WTC11 (cell line): ENCODE results near the gene UGT1A9.

ENCODE experiments used
- ARID4B ChIP-seq: sonication (generic); formaldehyde crosslinking; IDR thresholded peaks from 2 replicates; pipeline ENCODE4 v1.8.0; 2023; ENCODE audit warnings: missing genetic modification reagents, mild to moderate bottlenecking, borderline replicate concordance
- ATF2 ChIP-seq: sonication (generic); formaldehyde crosslinking; IDR thresholded peaks from 2 replicates; pipeline ENCODE4 v1.8.1; 2022; ENCODE audit warnings: low read depth, missing genetic modification reagents, borderline replicate concordance
- CREB1 ChIP-seq: sonication (generic); formaldehyde crosslinking; IDR thresholded peaks from 2 replicates; pipeline ENCODE4 v1.8.0; 2023; ENCODE audit warnings: mild to moderate bottlenecking, missing genetic modification reagents
- CREM ChIP-seq: sonication (generic); formaldehyde crosslinking; IDR thresholded peaks from 2 replicates; pipeline ENCODE4 v1.8.1; 2022; ENCODE audit warnings: mild to moderate bottlenecking, missing genetic modification reagents, moderate library complexity
- ETV6 ChIP-seq: sonication (generic); formaldehyde crosslinking; IDR thresholded peaks from 2 replicates; pipeline ENCODE4 v1.8.1; 2022; ENCODE audit warnings: mild to moderate bottlenecking, missing genetic modification reagents
- FOXK1 ChIP-seq: sonication (generic); formaldehyde crosslinking; IDR thresholded peaks from 2 replicates; pipeline ENCODE4 v1.8.0; 2022; ENCODE audit warnings: mild to moderate bottlenecking, moderate library complexity, missing genetic modification reagents
- MYBL2 ChIP-seq: sonication (generic); formaldehyde crosslinking; IDR thresholded peaks from 2 replicates; pipeline ENCODE4 v1.8.1; 2023; ENCODE audit warnings: mild to moderate bottlenecking, moderate library complexity, missing genetic modification reagents
- ZNF121 ChIP-seq: sonication (generic); formaldehyde crosslinking; IDR thresholded peaks from 2 replicates; pipeline ENCODE4 v1.8.0; 2023; ENCODE audit warnings: missing genetic modification reagents
- TF ChIP-seq, protein P1 (sequence below): fragments of 200-600 bp; IDR thresholded peaks from 2 replicates; pipeline ENCODE4 v1.8.0; 2022; ENCODE audit warnings: antibody characterized with exemption
- TF ChIP-seq, protein P2 (sequence below): sonication (generic); formaldehyde crosslinking; IDR thresholded peaks from 2 replicates; pipeline ENCODE4 v1.8.1; 2023; ENCODE audit warnings: mild to moderate bottlenecking, missing genetic modification reagents, moderate library complexity
- TF ChIP-seq, protein P3 (sequence below): sonication (generic); formaldehyde crosslinking; conservative IDR thresholded peaks from 2 replicates; pipeline ENCODE4 v1.8.1; 2022; ENCODE audit warnings: mild to moderate bottlenecking, missing genetic modification reagents

DNA sequence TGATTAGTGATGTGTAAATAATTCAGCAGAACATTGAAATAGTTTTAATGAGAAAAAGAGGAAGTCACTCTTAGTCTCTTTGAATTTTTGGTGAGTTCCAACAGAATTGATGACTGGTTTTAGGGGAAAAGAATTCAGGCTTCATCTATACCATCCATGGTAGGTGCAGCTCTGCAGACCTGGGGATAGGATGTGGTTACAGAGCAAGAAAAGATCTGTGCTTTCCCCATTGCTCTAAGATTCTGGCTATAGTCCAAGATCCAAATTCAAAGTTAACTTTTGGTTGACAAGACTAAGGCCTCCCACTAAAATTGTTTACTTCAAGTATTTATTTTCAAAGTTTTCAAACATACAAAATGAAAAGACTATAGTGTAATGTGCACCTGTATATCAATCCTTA lies 31.8 kb upstream of the UGT1A9 start:
- TF ChIP-seq ARID4B (CRISPR knock-in tag) (no peak), ZNF121 (CRISPR knock-in tag) (no peak), CREB1 (CRISPR knock-in tag) (no peak), ATF2 (CRISPR knock-in tag) (no peak), MYBL2 (CRISPR knock-in tag) (no peak), CREM (no peak), FOXK1 (no peak), ETV6 (CRISPR knock-in tag) (no peak)
- TF ChIP-seq, protein P1, sequence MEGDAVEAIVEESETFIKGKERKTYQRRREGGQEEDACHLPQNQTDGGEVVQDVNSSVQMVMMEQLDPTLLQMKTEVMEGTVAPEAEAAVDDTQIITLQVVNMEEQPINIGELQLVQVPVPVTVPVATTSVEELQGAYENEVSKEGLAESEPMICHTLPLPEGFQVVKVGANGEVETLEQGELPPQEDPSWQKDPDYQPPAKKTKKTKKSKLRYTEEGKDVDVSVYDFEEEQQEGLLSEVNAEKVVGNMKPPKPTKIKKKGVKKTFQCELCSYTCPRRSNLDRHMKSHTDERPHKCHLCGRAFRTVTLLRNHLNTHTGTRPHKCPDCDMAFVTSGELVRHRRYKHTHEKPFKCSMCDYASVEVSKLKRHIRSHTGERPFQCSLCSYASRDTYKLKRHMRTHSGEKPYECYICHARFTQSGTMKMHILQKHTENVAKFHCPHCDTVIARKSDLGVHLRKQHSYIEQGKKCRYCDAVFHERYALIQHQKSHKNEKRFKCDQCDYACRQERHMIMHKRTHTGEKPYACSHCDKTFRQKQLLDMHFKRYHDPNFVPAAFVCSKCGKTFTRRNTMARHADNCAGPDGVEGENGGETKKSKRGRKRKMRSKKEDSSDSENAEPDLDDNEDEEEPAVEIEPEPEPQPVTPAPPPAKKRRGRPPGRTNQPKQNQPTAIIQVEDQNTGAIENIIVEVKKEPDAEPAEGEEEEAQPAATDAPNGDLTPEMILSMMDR, result no peak
- TF ChIP-seq, protein P2, sequence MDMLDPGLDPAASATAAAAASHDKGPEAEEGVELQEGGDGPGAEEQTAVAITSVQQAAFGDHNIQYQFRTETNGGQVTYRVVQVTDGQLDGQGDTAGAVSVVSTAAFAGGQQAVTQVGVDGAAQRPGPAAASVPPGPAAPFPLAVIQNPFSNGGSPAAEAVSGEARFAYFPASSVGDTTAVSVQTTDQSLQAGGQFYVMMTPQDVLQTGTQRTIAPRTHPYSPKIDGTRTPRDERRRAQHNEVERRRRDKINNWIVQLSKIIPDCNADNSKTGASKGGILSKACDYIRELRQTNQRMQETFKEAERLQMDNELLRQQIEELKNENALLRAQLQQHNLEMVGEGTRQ, result no peak
- TF ChIP-seq, protein P3, sequence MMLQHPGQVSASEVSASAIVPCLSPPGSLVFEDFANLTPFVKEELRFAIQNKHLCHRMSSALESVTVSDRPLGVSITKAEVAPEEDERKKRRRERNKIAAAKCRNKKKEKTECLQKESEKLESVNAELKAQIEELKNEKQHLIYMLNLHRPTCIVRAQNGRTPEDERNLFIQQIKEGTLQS, result no peak
